ENCODE data around the gene OR2AT4. TPM values are rescaled to one million over a fixed set of nuclear protein-coding genes. Genes with fewer than 3 reads are reported as not detected.

The OR2AT4 gene
- total RNA-seq, 2 donors from 2014 or later, result under 0.01 TPM; not detected in 1

DNA sequence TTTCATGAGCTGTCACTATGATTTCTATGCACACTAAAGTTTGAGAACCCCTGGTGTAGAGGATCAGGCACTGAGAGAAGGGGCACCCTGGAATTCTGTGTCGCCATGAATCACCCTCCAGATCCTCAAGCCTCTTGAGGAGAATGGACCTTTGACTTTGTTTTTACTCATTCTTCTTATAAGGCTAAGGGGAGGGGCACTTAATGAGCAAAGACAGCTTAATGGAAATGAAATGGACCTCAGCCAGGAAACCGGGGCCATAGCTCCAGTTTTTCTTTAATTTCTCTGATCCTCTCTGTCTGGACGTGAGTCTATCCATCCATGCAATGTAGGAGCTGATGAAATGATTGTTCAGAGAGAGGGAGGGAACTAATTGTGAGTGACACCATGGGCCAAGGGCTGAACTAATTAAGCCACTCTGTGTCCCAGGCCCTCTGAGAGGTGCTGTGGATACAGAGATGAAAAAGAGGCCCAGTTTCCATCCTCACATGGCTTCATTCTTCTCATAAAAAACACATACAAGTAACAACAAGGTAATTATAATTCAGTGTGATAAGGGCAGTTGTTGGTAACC, 32.8 kb downstream of the OR2AT4 start:
- no peak overlapping the region for H3K4me3 ChIP-seq
- H3K27ac ChIP-seq, result no peak overlapping the region
- no peaks in the 10 kb centered on the region for H3K36me3 ChIP-seq (replicated peaks in 1 of 2; ENCODE audit: insufficient read depth in 1 of 2, low read depth in 2 of 2)
- ATAC-seq (no peak), DNase-seq (no peak)
- 66 to 71% methylated on average over 3 of the region's 3 CpGs for WGBS, 2 donors
- intact Hi-C loops (cut with DNase I), result no loop called here
- no peaks in the 10 kb centered on the region for H3K27me3 ChIP-seq
- H3K4me1 ChIP-seq, result no peaks in the 10 kb centered on the region
- TF ChIP-seq POLR2A (IDR thresholded peaks at IDR 0.05), result no peak
- TF ChIP-seq, protein P1, sequence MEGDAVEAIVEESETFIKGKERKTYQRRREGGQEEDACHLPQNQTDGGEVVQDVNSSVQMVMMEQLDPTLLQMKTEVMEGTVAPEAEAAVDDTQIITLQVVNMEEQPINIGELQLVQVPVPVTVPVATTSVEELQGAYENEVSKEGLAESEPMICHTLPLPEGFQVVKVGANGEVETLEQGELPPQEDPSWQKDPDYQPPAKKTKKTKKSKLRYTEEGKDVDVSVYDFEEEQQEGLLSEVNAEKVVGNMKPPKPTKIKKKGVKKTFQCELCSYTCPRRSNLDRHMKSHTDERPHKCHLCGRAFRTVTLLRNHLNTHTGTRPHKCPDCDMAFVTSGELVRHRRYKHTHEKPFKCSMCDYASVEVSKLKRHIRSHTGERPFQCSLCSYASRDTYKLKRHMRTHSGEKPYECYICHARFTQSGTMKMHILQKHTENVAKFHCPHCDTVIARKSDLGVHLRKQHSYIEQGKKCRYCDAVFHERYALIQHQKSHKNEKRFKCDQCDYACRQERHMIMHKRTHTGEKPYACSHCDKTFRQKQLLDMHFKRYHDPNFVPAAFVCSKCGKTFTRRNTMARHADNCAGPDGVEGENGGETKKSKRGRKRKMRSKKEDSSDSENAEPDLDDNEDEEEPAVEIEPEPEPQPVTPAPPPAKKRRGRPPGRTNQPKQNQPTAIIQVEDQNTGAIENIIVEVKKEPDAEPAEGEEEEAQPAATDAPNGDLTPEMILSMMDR (IDR thresholded peaks at IDR 0.05), result no peak
- H3K9me3 ChIP-seq, result no peaks in the 10 kb centered on the region

DNA sequence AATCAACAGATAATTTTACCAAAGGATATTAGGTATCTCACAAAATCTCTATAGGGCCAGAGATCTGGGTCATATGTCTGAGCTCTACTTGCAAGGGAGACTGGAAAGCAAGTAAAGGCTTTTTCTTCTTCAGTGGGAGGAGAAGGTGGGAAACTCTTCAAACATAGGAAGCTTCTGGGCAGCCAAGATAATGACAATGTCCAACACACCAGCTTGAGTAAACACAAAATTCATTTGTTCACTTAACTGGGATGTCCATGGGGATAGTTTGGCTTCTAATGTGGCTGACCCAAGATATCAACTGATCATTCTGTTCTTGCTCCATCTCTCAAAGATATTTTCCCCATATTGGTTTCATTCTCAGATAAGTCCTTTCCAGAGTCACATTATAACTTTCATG, 37.4 kb downstream of the OR2AT4 start:
- intact Hi-C loops (cut with DNase I), result no loop called here
- ATAC-seq, result no peak
- H3K9me3 ChIP-seq, result no peaks in the 10 kb centered on the region

GRCh38 chr11:75056814-75057213, 39.9 kb downstream of the OR2AT4 start:
- Histone ChIP-seq H3K4me3 (no peak overlapping the region), H3K4me1 (no peaks in the 10 kb centered on the region), H3K9me3 (no peaks in the 10 kb centered on the region), H3K27ac (no peak overlapping the region), H3K27me3 (no peaks in the 10 kb centered on the region), H3K36me3 (replicated peaks in 1 of 2; ENCODE audit: insufficient read depth in 1 of 2, low read depth in 2 of 2) (no peaks in the 10 kb centered on the region)
- intact Hi-C loops (cut with DNase I), result no loop called here
- no peak for TF ChIP-seq POLR2A (IDR thresholded peaks at IDR 0.05)
- TF ChIP-seq, protein P1 (IDR thresholded peaks at IDR 0.05), result no peak
- no peak for DNase-seq
- no peak for ATAC-seq
- 76 to 81% methylated on average over 3 of the region's 3 CpGs for WGBS, 2 donors

More for the DNA sequence above, 37.4 kb downstream of the OR2AT4 start:
- no peaks in the 10 kb centered on the region for H3K4me1 ChIP-seq
- H3K36me3 ChIP-seq (replicated peaks in 1 of 2; ENCODE audit: insufficient read depth in 1 of 2, low read depth in 2 of 2), result no peaks in the 10 kb centered on the region
- TF ChIP-seq POLR2A (IDR thresholded peaks at IDR 0.05), result no peak
- TF ChIP-seq, protein P1 (IDR thresholded peaks at IDR 0.05), result no peak
- no peak overlapping the region for H3K4me3 ChIP-seq
- H3K27ac ChIP-seq, result no peak overlapping the region
- DNase-seq, result no peak
- H3K27me3 ChIP-seq, result no peaks in the 10 kb centered on the region

DNA sequence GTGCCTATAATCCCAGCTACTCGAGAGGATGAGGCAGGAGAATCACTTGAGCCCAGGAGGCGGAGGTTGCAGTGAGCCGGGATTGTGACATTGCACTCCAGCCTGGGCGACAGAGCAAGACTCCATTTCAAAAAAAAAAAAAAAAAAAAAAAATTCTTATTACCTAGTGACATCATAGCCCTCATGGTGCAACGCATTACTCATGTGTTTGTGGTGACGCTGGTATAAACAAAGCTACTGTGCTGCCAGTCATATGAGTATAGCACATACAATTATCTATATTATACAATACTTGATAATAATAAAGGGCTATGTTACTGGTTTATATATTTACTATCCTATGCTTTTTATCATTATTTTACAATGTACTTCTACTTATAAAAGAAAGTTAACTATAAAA, 41.2 kb downstream of the OR2AT4 start:
- 85 to 89% methylated on average over 6 of the region's 6 CpGs for WGBS, 2 donors

GRCh38 chr11:75052457-75052856, 44.2 kb downstream of the OR2AT4 start:
- DNase-seq (no peak), ATAC-seq (no peak)
- Histone ChIP-seq H3K4me3 (no peak overlapping the region), H3K27me3 (no peaks in the 10 kb centered on the region), H3K4me1 (no peaks in the 10 kb centered on the region), H3K27ac (no peak overlapping the region), H3K36me3 (replicated peaks in 1 of 2; ENCODE audit: insufficient read depth in 1 of 2, low read depth in 2 of 2) (no peaks in the 10 kb centered on the region), H3K9me3 (no peaks in the 10 kb centered on the region)
- 29 to 92% methylated on average over 1 of the region's 1 CpG for WGBS, 2 donors
- intact Hi-C loops (cut with DNase I), result no loop called here
- TF ChIP-seq, protein P1 (IDR thresholded peaks at IDR 0.05), result no peak
- TF ChIP-seq POLR2A (IDR thresholded peaks at IDR 0.05), result no peak

More for the DNA sequence above, 41.2 kb downstream of the OR2AT4 start:
- no peak for ATAC-seq
- H3K4me1 ChIP-seq, result no peaks in the 10 kb centered on the region
- no peaks in the 10 kb centered on the region for H3K27me3 ChIP-seq
- intact Hi-C loops (cut with DNase I), result no loop called here
- TF ChIP-seq POLR2A (IDR thresholded peaks at IDR 0.05), result no peak
- TF ChIP-seq, protein P1 (IDR thresholded peaks at IDR 0.05), result no peak
- H3K9me3 ChIP-seq, result no peaks in the 10 kb centered on the region
- no peak overlapping the region for H3K4me3 ChIP-seq
- no peak for DNase-seq
- H3K27ac ChIP-seq, result no peak overlapping the region
- H3K36me3 ChIP-seq (replicated peaks in 1 of 2; ENCODE audit: insufficient read depth in 1 of 2, low read depth in 2 of 2), result no peaks in the 10 kb centered on the region

Data from body of pancreas (tissue), 4 donors.